HEK293 (cell line): ENCODE measurements around the gene CPSF2.

Experiments
- CTCF ChIA-PET: fragments of 350-600 bp; formaldehyde crosslinking; extraction: SDS; loops from one replicate; lab custom pipeline; 2021; ENCODE audit warnings: antibody characterized with exemption; lab: Yijun Ruan, JAX
- POLR2A ChIA-PET: fragments of 300-600 bp; formaldehyde crosslinking; extraction: SDS; loops from one replicate; lab custom pipeline; 2020; ENCODE audit warnings: antibody characterized with exemption, inconsistent platforms; lab: Yijun Ruan, JAX
- H3K27ac ChIP-seq: fragments of 200-500 bp; sonication (Bioruptor generic); 2 replicates; pipeline ENCODE4 v1.5.1; 2014; ENCODE audit warnings: low read depth, low read length, control low read depth, inconsistent platforms; ENCODE audit errors: extremely low read depth
- H3K36me3 ChIP-seq, 2 experiments: fragments of 200-500 bp in 1 of 2; sonication (Bioruptor generic) in 1 of 2; 1 replicate in 1 of 2; 2 replicates in 1 of 2; pipeline ENCODE4 v1.5.1; 2014 to 2017; ENCODE audit warnings: inconsistent platforms in 2 of 2, low read length in 2 of 2; ENCODE audit not compliant: control insufficient read depth in 2 of 2, insufficient read depth in 1 of 2
- H3K4me1 ChIP-seq: fragments of 200-500 bp; sonication (Bioruptor generic); 2 replicates; pipeline ENCODE4 v1.5.1; 2014; ENCODE audit warnings: mild to moderate bottlenecking, low read length, inconsistent platforms; ENCODE audit not compliant: control insufficient read depth, insufficient read depth
- H3K4me3 ChIP-seq: 2 replicates; pipeline ENCODE4 v1.5.1; 2011; ENCODE audit warnings: low read depth, mild to moderate bottlenecking, control low read depth, low read length, moderate library complexity
- H3K9me3 ChIP-seq: fragments of 200-500 bp; sonication (Bioruptor generic); 2 replicates; pipeline ENCODE4 v1.5.1; 2014; ENCODE audit warnings: low read depth, low read length, inconsistent platforms; ENCODE audit not compliant: control insufficient read depth, insufficient read depth
- GLIS2 ChIP-seq: fragments of 450-650 bp; formaldehyde crosslinking; IDR thresholded peaks from 2 replicates; pipeline ENCODE4 v1.5.1; 2016; ENCODE audit warnings: missing biosample characterization, missing genetic modification characterization
- KLF1 ChIP-seq: fragments of 450-650 bp; formaldehyde crosslinking; IDR thresholded peaks from 2 replicates; pipeline ENCODE4 v1.5.1; 2016; ENCODE audit warnings: missing biosample characterization, missing genetic modification characterization
- KLF7 ChIP-seq: fragments of 450-650 bp; formaldehyde crosslinking; IDR thresholded peaks from 2 replicates; pipeline ENCODE4 v1.5.1; 2016; ENCODE audit warnings: missing biosample characterization, missing genetic modification characterization, borderline replicate concordance
- PRDM1 ChIP-seq: fragments of 450-650 bp; formaldehyde crosslinking; IDR thresholded peaks from 2 replicates; pipeline ENCODE4; 2016; ENCODE audit warnings: missing biosample characterization, missing genetic modification characterization
- REPIN1 ChIP-seq: fragments of 450-650 bp; formaldehyde crosslinking; IDR thresholded peaks from 2 replicates; pipeline ENCODE4 v1.5.1; 2017; ENCODE audit warnings: missing biosample characterization, missing genetic modification characterization, low read depth
- ZFP37 ChIP-seq: fragments of 450-650 bp; formaldehyde crosslinking; IDR thresholded peaks from 2 replicates; pipeline ENCODE4 v1.5.1; 2016; ENCODE audit warnings: missing biosample characterization, missing genetic modification characterization
- ZNF10 ChIP-seq: fragments of 450-650 bp; formaldehyde crosslinking; IDR thresholded peaks from 2 replicates; pipeline ENCODE4 v1.5.1; 2017; ENCODE audit warnings: missing biosample characterization, missing genetic modification characterization
- ZNF114 ChIP-seq: fragments of 450-650 bp; formaldehyde crosslinking; IDR thresholded peaks from 2 replicates; pipeline ENCODE4 v1.5.0; 2017; ENCODE audit warnings: missing biosample characterization, missing genetic modification characterization
- ZNF214 ChIP-seq: fragments of 450-650 bp; formaldehyde crosslinking; IDR thresholded peaks from 2 replicates; pipeline ENCODE4 v1.5.1; 2017; ENCODE audit warnings: missing biosample characterization, mild to moderate bottlenecking, missing genetic modification characterization, borderline replicate concordance
- ZNF394 ChIP-seq: fragments of 450-650 bp; formaldehyde crosslinking; IDR thresholded peaks from 2 replicates; pipeline ENCODE4 v1.5.1; 2016; ENCODE audit warnings: missing biosample characterization, missing genetic modification characterization, mild to moderate bottlenecking, moderate library complexity, borderline replicate concordance
- ZNF560 ChIP-seq: fragments of 450-650 bp; formaldehyde crosslinking; IDR thresholded peaks from 2 replicates; pipeline ENCODE4 v1.5.1; 2017; ENCODE audit warnings: missing biosample characterization, missing genetic modification characterization, borderline replicate concordance
- ZNF776 ChIP-seq: fragments of 450-650 bp; formaldehyde crosslinking; IDR thresholded peaks from 2 replicates; pipeline ENCODE4 v1.5.0; 2017; ENCODE audit warnings: missing biosample characterization, missing genetic modification characterization, borderline replicate concordance
- TF ChIP-seq, protein P1 (sequence below): fragments of 450-650 bp; IDR thresholded peaks from 2 replicates; pipeline ENCODE4 v1.5.1; 2018; ENCODE audit warnings: missing biosample characterization, missing genetic modification characterization
- TF ChIP-seq, protein P2 (sequence below): fragments of 450-650 bp; formaldehyde crosslinking; IDR thresholded peaks from 2 replicates; pipeline ENCODE4 v1.5.1; 2016; ENCODE audit warnings: missing biosample characterization, missing genetic modification characterization
- TF ChIP-seq, protein P3 (sequence below): fragments of 450-650 bp; formaldehyde crosslinking; IDR thresholded peaks from 2 replicates; pipeline ENCODE4 v1.5.1; 2016; ENCODE audit warnings: missing biosample characterization, missing genetic modification characterization
- TF ChIP-seq, protein P4 (sequence below): fragments of 450-650 bp; formaldehyde crosslinking; IDR thresholded peaks from 2 replicates; pipeline ENCODE4 v1.5.1; 2016; ENCODE audit warnings: missing biosample characterization, missing genetic modification characterization, borderline replicate concordance
- TF ChIP-seq, protein P5 (sequence below): fragments of 450-650 bp; formaldehyde crosslinking; IDR thresholded peaks from 2 replicates; pipeline ENCODE4 v1.5.1; 2017; ENCODE audit warnings: missing biosample characterization, missing genetic modification characterization
- TF ChIP-seq, protein P6 (sequence below): fragments of 450-650 bp; IDR thresholded peaks from 2 replicates; pipeline ENCODE4 v1.5.1; 2018; ENCODE audit warnings: missing biosample characterization, mild to moderate bottlenecking, missing genetic modification characterization

CPSF2 gene

DNA sequence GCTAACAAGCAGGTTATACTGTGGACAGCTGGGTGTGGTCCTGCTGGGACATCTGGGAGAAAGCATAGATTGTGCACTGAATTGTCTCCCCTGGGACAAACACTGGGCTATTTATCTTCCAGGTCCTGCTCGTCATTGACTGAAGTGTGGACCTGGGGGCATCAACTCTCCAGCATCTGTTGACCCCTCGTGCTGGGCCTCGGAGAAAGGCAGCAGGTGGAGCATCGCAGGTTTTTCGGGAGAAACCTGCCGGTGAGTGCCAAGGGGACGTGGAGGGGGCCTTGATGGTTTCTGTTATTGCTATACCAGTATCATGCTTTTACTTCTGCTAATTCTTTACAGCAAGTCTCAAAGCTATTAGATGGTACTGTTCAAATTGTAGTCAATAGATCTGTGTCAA lies 81.3 kb downstream of the CPSF2 start:
- H3K4me1 ChIP-seq, result no peaks in the 10 kb centered on the region
- TF ChIP-seq, protein P1, sequence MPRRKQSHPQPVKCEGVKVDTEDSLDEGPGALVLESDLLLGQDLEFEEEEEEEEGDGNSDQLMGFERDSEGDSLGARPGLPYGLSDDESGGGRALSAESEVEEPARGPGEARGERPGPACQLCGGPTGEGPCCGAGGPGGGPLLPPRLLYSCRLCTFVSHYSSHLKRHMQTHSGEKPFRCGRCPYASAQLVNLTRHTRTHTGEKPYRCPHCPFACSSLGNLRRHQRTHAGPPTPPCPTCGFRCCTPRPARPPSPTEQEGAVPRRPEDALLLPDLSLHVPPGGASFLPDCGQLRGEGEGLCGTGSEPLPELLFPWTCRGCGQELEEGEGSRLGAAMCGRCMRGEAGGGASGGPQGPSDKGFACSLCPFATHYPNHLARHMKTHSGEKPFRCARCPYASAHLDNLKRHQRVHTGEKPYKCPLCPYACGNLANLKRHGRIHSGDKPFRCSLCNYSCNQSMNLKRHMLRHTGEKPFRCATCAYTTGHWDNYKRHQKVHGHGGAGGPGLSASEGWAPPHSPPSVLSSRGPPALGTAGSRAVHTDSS, result no peak
- no peak for TF ChIP-seq KLF7 (tag by site-specific recombination)
- TF ChIP-seq ZNF560 (tag by site-specific recombination), result no peak
- TF ChIP-seq GLIS2 (tag by site-specific recombination), result no peak
- no peak for TF ChIP-seq REPIN1 (tag by site-specific recombination)
- no peak for TF ChIP-seq KLF1
- TF ChIP-seq ZNF10, result no peak
- no peak for TF ChIP-seq ZNF776 (tag by site-specific recombination)
- TF ChIP-seq ZNF114 (tag by site-specific recombination), result no peak
- TF ChIP-seq, protein P2, sequence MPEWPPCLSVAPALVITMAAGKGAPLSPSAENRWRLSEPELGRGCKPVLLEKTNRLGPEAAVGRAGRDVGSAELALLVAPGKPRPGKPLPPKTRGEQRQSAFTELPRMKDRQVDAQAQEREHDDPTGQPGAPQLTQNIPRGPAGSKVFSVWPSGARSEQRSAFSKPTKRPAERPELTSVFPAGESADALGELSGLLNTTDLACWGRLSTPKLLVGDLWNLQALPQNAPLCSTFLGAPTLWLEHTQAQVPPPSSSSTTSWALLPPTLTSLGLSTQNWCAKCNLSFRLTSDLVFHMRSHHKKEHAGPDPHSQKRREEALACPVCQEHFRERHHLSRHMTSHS (tag by site-specific recombination), result no peak
- TF ChIP-seq, protein P3, sequence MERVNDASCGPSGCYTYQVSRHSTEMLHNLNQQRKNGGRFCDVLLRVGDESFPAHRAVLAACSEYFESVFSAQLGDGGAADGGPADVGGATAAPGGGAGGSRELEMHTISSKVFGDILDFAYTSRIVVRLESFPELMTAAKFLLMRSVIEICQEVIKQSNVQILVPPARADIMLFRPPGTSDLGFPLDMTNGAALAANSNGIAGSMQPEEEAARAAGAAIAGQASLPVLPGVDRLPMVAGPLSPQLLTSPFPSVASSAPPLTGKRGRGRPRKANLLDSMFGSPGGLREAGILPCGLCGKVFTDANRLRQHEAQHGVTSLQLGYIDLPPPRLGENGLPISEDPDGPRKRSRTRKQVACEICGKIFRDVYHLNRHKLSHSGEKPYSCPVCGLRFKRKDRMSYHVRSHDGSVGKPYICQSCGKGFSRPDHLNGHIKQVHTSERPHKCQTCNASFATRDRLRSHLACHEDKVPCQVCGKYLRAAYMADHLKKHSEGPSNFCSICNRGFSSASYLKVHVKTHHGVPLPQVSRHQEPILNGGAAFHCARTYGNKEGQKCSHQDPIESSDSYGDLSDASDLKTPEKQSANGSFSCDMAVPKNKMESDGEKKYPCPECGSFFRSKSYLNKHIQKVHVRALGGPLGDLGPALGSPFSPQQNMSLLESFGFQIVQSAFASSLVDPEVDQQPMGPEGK (tag by site-specific recombination), result no peak
- no peak for TF ChIP-seq ZFP37 (tag by site-specific recombination)
- no peak for TF ChIP-seq ZNF394
- no peak for TF ChIP-seq ZNF214 (tag by site-specific recombination)
- TF ChIP-seq, protein P4, sequence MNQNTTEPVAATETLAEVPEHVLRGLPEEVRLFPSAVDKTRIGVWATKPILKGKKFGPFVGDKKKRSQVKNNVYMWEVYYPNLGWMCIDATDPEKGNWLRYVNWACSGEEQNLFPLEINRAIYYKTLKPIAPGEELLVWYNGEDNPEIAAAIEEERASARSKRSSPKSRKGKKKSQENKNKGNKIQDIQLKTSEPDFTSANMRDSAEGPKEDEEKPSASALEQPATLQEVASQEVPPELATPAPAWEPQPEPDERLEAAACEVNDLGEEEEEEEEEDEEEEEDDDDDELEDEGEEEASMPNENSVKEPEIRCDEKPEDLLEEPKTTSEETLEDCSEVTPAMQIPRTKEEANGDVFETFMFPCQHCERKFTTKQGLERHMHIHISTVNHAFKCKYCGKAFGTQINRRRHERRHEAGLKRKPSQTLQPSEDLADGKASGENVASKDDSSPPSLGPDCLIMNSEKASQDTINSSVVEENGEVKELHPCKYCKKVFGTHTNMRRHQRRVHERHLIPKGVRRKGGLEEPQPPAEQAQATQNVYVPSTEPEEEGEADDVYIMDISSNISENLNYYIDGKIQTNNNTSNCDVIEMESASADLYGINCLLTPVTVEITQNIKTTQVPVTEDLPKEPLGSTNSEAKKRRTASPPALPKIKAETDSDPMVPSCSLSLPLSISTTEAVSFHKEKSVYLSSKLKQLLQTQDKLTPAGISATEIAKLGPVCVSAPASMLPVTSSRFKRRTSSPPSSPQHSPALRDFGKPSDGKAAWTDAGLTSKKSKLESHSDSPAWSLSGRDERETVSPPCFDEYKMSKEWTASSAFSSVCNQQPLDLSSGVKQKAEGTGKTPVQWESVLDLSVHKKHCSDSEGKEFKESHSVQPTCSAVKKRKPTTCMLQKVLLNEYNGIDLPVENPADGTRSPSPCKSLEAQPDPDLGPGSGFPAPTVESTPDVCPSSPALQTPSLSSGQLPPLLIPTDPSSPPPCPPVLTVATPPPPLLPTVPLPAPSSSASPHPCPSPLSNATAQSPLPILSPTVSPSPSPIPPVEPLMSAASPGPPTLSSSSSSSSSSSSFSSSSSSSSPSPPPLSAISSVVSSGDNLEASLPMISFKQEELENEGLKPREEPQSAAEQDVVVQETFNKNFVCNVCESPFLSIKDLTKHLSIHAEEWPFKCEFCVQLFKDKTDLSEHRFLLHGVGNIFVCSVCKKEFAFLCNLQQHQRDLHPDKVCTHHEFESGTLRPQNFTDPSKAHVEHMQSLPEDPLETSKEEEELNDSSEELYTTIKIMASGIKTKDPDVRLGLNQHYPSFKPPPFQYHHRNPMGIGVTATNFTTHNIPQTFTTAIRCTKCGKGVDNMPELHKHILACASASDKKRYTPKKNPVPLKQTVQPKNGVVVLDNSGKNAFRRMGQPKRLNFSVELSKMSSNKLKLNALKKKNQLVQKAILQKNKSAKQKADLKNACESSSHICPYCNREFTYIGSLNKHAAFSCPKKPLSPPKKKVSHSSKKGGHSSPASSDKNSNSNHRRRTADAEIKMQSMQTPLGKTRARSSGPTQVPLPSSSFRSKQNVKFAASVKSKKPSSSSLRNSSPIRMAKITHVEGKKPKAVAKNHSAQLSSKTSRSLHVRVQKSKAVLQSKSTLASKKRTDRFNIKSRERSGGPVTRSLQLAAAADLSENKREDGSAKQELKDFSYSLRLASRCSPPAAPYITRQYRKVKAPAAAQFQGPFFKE (tag by site-specific recombination), result no peak
- no peak for TF ChIP-seq PRDM1
- TF ChIP-seq, protein P5, sequence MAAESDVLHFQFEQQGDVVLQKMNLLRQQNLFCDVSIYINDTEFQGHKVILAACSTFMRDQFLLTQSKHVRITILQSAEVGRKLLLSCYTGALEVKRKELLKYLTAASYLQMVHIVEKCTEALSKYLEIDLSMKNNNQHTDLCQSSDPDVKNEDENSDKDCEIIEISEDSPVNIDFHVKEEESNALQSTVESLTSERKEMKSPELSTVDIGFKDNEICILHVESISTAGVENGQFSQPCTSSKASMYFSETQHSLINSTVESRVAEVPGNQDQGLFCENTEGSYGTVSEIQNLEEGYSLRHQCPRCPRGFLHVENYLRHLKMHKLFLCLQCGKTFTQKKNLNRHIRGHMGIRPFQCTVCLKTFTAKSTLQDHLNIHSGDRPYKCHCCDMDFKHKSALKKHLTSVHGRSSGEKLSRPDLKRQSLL (tag by site-specific recombination), result no peak
- TF ChIP-seq, protein P6, sequence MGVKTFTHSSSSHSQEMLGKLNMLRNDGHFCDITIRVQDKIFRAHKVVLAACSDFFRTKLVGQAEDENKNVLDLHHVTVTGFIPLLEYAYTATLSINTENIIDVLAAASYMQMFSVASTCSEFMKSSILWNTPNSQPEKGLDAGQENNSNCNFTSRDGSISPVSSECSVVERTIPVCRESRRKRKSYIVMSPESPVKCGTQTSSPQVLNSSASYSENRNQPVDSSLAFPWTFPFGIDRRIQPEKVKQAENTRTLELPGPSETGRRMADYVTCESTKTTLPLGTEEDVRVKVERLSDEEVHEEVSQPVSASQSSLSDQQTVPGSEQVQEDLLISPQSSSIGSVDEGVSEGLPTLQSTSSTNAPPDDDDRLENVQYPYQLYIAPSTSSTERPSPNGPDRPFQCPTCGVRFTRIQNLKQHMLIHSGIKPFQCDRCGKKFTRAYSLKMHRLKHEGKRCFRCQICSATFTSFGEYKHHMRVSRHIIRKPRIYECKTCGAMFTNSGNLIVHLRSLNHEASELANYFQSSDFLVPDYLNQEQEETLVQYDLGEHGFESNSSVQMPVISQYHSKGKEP (tag by site-specific recombination), result no peak
- CTCF ChIA-PET, result interaction anchor here (0.6 kb wide), 1 partner anchor 631 kb away, joined by 3 read pairs; no protein-coding TSS in a partner anchor
- POLR2A ChIA-PET, result no interaction called here
- no peak overlapping the region for H3K4me3 ChIP-seq
- H3K9me3 ChIP-seq, result no peaks in the 10 kb centered on the region
- H3K27ac ChIP-seq, result no peak overlapping the region
- H3K36me3 ChIP-seq, result no peaks in the 10 kb centered on the region
